Natural killer cell treated with Interleukin-12 subunit alpha and Interleukin-12 subunit beta and Interleukin-15 and Interleukin-18, amount 100 ng/mL, for 72 hours (primary cell): ENCODE results near the gene LY6G6C. TPM values are rescaled to one million over a fixed set of nuclear protein-coding genes. Genes with fewer than 3 reads are reported as not detected.

ENCODE experiments used
- ATAC-seq, 2 donors: fragments of 150-1000 bp; cut with Tn5 transposase in 1 of 2; sonication (Bioruptor Pico), chemical (Tn5 transposase) in 1 of 2; 2 replicates each; pipeline ENCODE4 v1.10.0; 2021
- DNase-seq: peaks from one replicate; pipeline ENCODE4 v3.0.0; 2022; ENCODE audit warnings: low spot score
- H3K27ac Mint-ChIP-seq, 2 donors: 1 replicate in 1 of 2; 2 replicates in 1 of 2; pipeline ENCODE4 v1.8.0; 2022; ENCODE audit warnings: mixed read lengths in 2 of 2, mild to moderate bottlenecking in 1 of 2, moderate library complexity in 1 of 2
- H3K27me3 Mint-ChIP-seq, 2 donors: 1 replicate in 1 of 2; 2 replicates in 1 of 2; pipeline ENCODE4 v1.8.0; 2022; ENCODE audit warnings: mixed read lengths in 2 of 2
- H3K36me3 Mint-ChIP-seq: one replicate; pipeline ENCODE4 v1.8.0; 2022; ENCODE audit warnings: mixed read lengths
- H3K4me1 Mint-ChIP-seq, 2 donors: 1 replicate in 1 of 2; 2 replicates in 1 of 2; pipeline ENCODE4 v1.8.0; 2022; ENCODE audit warnings: low read depth in 2 of 2, mixed read lengths in 2 of 2, mild to moderate bottlenecking in 1 of 2
- H3K4me3 Mint-ChIP-seq: one replicate; pipeline ENCODE4 v1.8.0; 2022; ENCODE audit warnings: mixed read lengths
- H3K9me3 Mint-ChIP-seq: 2 replicates; pipeline ENCODE4 v1.8.0; 2022; ENCODE audit warnings: mixed read lengths
- total RNA-seq, 2 donors: library from RNA; stranded (reverse); gene quantifications; one replicate each; pipeline ENCODE4 v1.2.3, GENCODE V29; 2022

LY6G6C gene
- total RNA-seq, 2 donors from 2014 or later: not detected

DNA sequence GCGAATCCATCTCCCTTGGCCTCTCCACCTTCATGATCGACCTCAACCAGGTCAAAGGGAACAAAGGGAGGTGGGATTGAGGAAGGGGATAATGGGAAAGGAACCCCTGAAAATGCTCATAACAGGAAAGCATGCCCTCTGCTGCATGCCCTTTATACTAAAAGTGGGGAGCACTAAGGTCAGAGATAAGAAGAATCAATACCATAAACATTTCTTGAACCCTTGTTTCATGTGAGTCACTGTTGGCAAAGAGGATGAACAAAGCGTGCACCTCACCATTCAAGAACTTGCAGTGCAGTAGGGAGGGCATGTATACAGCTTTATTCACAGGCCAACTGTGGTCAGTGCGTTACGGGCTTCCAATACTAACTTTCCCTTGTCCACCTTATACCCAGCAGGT, 39.2 kb upstream of the LY6G6C start:
- Mint-ChIP-seq H3K27me3 (no peaks in the 10 kb centered on the region), H3K9me3 (no peaks in the 10 kb centered on the region), H3K4me3 (no peak overlapping the region), H3K4me1 (peaks cover 0 to 10% of the 10 kb centered on the region in 2 donors), H3K36me3 (peaks cover 4% of the 10 kb centered on the region), H3K27ac (peak overlapping the region in 1 of 2 donors; percentile 12)
- ATAC-seq (no peak), DNase-seq (no peak)

DNA sequence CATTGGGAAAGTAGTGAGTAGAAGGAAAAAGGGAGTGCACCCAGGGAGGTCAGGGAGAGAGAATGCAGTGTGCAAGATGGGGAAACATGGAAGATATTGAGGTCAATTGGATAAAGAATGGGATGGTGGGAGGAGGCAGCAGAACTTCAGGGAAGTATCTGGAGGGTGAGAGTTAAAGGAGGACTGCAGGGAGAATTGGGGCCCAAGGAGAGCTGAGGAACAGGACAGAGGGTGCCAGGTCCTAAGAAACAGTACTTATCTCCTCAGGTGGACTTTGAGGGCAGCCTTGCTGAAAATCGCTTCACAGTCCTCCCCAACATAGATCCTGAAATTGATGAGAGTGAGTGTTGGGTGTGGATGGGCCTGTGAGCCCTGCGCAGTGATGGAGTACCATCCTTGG, 36.7 kb upstream of the LY6G6C start:
- DNase-seq (no peak), ATAC-seq (no peak)
- peaks cover 4% of the 10 kb centered on the region for H3K36me3 Mint-ChIP-seq
- no peak overlapping the region for H3K4me3 Mint-ChIP-seq
- H3K4me1 Mint-ChIP-seq: peaks cover 0 to 7% of the 10 kb centered on the region in 2 donors
- H3K27ac Mint-ChIP-seq: no peak overlapping the region
- no peaks in the 10 kb centered on the region for H3K9me3 Mint-ChIP-seq
- no peaks in the 10 kb centered on the region for H3K27me3 Mint-ChIP-seq

DNA sequence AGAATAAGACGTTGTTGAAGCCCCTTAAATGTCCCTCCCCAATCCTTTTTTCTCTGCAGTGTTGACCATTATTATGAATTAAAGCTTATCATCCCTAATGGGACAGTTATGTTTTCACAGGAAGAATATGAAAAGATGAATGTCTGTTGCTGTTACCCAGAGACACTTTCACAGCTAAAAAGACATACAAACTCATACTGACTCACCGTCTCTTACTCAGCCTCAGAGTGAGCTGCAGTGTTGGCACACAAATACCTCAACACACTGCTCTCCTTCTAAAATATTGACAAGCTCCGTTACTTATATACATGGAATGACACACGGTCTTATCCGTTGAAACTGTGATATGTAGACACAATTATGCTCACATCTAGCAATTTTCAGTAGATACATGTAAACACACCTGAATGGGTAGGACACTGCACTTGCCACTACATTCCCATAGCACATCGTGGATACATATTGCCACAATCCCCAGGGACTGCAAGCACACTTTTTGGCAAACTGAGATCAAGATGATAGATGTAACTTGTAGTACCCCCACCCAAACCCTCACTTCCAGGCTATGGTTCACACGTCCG, 31.3 kb upstream of the LY6G6C start:
- Mint-ChIP-seq H3K27me3 (no peaks in the 10 kb centered on the region), H3K4me3 (no peak overlapping the region), H3K4me1 (no peaks in the 10 kb centered on the region), H3K9me3 (no peaks in the 10 kb centered on the region), H3K27ac (no peak overlapping the region), H3K36me3 (no peaks in the 10 kb centered on the region)
- DNase-seq: no peak
- no peak for ATAC-seq

DNA sequence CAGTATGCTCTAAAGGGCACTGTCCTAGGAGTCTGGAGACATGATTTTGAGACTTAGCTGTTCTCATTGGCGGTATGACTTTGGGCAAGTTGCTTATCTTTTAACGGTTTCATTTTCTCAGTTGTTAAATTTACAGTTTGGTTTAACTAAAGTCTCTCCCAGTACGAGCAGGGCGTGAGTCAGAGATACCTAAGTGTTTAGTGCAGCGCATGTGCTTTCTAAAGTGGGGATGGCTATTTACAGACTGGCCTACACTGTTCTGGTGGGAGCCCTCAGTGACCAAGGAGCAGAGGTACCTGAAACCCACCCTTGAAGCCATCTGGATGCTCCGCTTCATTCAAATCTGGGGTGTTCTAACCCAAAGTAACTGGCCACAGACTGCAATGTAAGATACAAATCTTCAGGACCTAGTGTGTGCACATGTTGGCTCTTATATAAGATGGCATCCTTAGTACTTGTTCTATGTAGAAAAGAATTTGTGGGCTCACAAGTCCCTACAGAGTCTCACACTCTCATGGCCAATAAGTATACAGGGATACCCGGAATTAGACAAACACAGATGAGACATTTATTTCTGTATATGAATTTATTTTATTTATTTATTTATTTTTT, 29.0 kb upstream of the LY6G6C start:
- H3K27ac Mint-ChIP-seq: no peak overlapping the region
- H3K4me3 Mint-ChIP-seq: no peak overlapping the region
- no peak for ATAC-seq
- DNase-seq: no peak
- peaks cover 5% of the 10 kb centered on the region for H3K36me3 Mint-ChIP-seq
- H3K9me3 Mint-ChIP-seq: no peaks in the 10 kb centered on the region
- H3K27me3 Mint-ChIP-seq: no peaks in the 10 kb centered on the region
- H3K4me1 Mint-ChIP-seq: peaks cover 0 to 4% of the 10 kb centered on the region in 2 donors

DNA sequence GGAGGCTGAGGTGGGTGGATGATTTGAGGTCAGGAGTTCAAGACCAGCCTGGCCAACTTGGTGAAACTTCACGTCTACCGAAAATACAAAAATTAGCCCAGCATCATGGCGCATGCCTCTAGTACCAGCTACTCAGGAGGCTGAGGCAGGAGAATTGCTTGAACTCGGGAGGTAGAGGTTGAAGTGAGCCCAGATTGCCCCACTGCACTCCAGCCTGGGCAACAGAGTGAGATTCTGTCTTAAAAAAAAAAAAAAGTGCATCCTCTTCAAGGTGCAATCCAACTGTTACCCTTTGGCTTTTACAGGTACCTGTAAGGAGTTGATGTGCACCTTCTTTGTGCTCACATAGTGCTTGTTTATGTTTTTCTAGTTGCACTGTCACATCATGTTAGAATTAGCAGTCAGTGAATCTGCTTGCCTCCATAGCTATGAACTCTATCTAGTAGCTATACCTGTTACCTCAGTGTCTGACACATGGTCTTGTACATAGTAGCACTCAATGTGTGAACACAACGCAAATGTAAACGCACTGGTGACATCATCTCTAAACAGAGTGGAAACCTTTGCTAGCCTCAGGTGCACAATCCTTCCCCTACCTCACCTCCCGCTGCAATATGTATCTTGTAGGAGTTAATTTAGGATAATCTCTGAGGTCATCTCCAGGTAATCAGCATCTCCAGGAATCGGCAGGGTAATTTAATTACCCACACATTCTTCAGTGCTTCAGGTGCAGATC, 27.9 kb upstream of the LY6G6C start:
- no peaks in the 10 kb centered on the region for H3K9me3 Mint-ChIP-seq
- H3K4me1 Mint-ChIP-seq: peaks cover 0 to 4% of the 10 kb centered on the region in 2 donors
- peak overlapping the region in 1 of 2 donors; percentile 20 for H3K27ac Mint-ChIP-seq
- H3K4me3 Mint-ChIP-seq: no peak overlapping the region
- no peak for ATAC-seq
- peaks cover 5% of the 10 kb centered on the region for H3K36me3 Mint-ChIP-seq
- no peaks in the 10 kb centered on the region for H3K27me3 Mint-ChIP-seq
- DNase-seq: no peak

DNA sequence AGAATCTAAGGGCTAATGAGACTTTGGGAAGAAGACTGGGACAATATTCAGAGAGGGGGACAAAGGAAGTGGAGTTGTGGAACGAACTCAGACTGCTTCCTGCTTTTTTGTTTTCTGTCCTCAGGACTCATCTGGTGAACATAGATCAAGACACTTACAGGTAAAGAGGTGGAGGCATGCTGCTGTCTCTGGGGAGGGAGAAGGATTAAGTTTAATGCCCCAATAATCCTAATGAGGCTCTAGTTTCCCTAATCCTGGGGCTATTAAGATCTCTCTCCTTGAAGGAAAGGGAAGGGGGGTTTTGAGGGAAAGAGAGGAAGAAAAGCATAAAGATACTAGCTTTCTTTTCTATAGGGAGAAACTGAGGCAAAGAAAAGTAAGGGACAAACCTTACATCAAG, 22.9 kb upstream of the LY6G6C start:
- Mint-ChIP-seq H3K27ac (peak overlapping the region in 1 of 2 donors; percentile 24), H3K36me3 (peaks cover 5% of the 10 kb centered on the region), H3K9me3 (no peaks in the 10 kb centered on the region), H3K4me3 (no peak overlapping the region), H3K4me1 (peaks cover 16 to 21% of the 10 kb centered on the region in 2 donors), H3K27me3 (no peaks in the 10 kb centered on the region)
- no peak for DNase-seq
- ATAC-seq: no peak

DNA sequence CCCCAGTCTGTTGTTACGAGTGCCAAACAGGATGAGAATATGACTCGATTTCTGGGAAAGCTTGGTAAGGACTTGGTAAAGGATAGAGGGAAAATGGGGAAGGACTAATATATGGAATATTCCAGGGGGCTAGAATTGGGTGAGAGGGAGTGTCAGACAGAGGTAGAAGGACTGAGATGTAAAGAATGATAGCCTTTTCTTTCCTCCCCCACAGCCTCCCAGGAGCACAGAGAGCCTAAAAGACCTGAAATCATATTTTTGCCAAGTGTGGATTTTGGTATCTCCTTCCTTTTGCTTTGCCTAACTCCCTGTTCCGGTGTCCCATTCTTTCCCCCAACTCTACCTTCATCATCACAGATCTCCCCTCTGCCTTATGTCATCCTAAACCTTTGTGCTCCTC, 21.3 kb upstream of the LY6G6C start:
- DNase-seq (no peak), ATAC-seq (no peak)
- Mint-ChIP-seq H3K9me3 (no peaks in the 10 kb centered on the region), H3K4me3 (no peak overlapping the region), H3K27me3 (no peaks in the 10 kb centered on the region), H3K27ac (no peak overlapping the region), H3K4me1 (peaks cover 31 to 36% of the 10 kb centered on the region in 2 donors), H3K36me3 (peaks cover 5% of the 10 kb centered on the region)

DNA sequence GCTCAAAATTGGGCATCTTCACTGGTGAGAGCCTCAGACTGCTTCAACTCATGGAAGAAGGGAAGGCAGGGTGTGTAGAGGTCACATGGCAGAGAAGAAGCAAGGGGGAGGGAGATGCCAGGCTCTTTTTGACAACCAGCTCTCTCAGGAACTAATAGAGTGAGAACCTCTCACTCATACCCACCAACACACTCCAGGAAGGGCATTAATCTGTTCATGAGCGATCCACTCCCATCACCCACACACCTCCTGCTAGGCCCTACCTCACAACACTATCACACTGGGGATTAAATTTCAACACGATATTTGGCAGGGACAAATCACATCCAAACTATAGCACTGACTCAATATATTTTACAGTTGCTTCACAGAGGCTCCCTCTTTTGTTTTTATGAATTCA, 20.3 kb upstream of the LY6G6C start:
- peak overlapping the region; percentile 96 for H3K4me3 Mint-ChIP-seq
- no peak for DNase-seq
- H3K27ac Mint-ChIP-seq: peak overlapping the region in 1 of 2 donors; percentile 32
- H3K36me3 Mint-ChIP-seq: no peaks in the 10 kb centered on the region
- H3K27me3 Mint-ChIP-seq: no peaks in the 10 kb centered on the region
- H3K9me3 Mint-ChIP-seq: no peaks in the 10 kb centered on the region
- H3K4me1 Mint-ChIP-seq: peaks cover 38 to 47% of the 10 kb centered on the region in 2 donors
- no peak for ATAC-seq

DNA sequence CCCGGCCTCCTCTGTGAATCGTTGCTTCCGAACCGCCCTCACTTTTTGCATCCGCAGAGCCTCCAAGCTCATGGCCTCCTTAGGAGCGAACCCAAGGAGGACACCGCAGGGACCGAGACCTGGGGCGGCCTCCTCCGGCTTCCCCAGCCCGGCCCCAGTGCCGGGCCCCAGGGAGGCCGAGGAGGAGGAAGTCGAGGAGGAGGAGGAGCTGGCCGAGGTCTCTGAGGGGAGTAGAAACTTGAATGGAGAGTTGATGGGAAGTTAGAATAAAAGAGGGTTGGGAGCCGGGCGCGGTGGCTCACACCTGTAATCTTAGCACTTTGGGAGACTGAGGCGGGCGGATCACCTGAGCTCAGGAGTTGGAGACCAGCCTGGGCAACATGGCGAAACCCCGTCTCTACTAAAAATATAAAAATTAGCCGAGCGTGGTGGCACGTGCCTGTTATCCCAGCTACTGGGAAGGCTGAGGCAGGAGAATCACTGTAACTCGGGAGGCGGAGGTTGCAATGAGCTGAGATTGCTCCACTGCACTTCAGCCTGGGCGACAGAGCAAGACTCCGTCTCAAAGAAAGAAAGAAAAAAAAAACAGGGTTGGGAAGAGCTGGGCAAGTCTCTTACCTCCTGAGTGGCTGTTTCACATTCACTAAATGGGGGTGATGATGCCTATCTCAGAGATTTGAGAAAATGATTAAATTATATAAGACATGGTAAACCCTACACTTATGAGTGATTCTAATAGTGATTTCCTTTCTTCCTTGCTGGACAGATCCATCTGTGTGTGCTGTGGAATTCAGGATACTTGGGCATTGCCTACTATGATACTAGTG, 19.1 kb upstream of the LY6G6C start:
- H3K36me3 Mint-ChIP-seq: peaks cover 6% of the 10 kb centered on the region
- DNase-seq (no peak), ATAC-seq (peak in 1 of 2 donors; percentile 0)
- no peaks in the 10 kb centered on the region for H3K27me3 Mint-ChIP-seq
- H3K4me3 Mint-ChIP-seq: peak overlapping the region; percentile 96
- H3K4me1 Mint-ChIP-seq: peaks cover 42 to 57% of the 10 kb centered on the region in 2 donors
- H3K27ac Mint-ChIP-seq: peak overlapping the region; percentile 92
- H3K9me3 Mint-ChIP-seq: no peaks in the 10 kb centered on the region

DNA sequence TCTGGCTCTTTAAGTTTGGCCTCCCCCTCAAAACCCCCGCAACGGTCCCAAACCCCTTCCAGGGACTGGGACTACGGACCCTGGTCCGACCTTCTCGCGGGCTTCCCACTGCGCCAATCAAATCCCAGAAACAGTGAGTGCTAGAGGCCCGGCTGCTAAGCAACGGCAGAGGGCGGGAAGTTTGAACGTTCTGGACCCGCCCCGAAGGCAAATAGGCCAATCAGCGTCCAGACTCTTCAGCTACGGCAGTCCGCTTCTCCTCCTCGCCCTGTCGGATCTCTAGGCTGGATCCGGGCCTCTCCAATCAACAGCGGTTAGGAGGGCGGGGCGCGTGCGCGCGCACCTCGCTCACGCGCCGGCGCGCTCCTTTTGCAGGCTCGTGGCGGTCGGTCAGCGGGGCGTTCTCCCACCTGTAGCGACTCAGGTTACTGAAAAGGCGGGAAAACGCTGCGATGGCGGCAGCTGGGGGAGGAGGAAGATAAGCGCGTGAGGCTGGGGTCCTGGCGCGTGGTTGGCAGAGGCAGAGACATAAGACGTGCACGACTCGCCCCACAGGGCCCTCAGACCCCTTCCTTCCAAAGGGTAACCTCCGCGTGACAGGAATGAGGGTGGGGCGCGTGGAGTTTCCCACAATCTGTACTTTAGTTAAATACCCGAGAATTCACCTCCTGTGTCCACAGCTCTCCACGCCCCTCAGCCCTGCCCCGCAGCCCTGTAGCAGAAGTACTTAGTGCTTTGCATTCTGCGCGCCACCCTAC, 18.3 kb upstream of the LY6G6C start, which contains the start of gene MSH5:
MSH5 (plus strand) TSS at position 367 of the 758 bp plus-strand sequence. CDS start 462 bp downstream, outside the sequence.
- DNase-seq (peak; percentile 97), ATAC-seq (peak; percentile 91 to 93)
- no peaks in the 10 kb centered on the region for H3K27me3 Mint-ChIP-seq
- peaks cover 11% of the 10 kb centered on the region for H3K36me3 Mint-ChIP-seq
- H3K9me3 Mint-ChIP-seq: no peaks in the 10 kb centered on the region
- H3K4me1 Mint-ChIP-seq: peaks cover 42 to 60% of the 10 kb centered on the region in 2 donors
- peak within 1 kb of the TSS; percentile 92 for H3K27ac Mint-ChIP-seq
- H3K4me3 Mint-ChIP-seq: peak within 1 kb of the TSS; percentile 96

DNA sequence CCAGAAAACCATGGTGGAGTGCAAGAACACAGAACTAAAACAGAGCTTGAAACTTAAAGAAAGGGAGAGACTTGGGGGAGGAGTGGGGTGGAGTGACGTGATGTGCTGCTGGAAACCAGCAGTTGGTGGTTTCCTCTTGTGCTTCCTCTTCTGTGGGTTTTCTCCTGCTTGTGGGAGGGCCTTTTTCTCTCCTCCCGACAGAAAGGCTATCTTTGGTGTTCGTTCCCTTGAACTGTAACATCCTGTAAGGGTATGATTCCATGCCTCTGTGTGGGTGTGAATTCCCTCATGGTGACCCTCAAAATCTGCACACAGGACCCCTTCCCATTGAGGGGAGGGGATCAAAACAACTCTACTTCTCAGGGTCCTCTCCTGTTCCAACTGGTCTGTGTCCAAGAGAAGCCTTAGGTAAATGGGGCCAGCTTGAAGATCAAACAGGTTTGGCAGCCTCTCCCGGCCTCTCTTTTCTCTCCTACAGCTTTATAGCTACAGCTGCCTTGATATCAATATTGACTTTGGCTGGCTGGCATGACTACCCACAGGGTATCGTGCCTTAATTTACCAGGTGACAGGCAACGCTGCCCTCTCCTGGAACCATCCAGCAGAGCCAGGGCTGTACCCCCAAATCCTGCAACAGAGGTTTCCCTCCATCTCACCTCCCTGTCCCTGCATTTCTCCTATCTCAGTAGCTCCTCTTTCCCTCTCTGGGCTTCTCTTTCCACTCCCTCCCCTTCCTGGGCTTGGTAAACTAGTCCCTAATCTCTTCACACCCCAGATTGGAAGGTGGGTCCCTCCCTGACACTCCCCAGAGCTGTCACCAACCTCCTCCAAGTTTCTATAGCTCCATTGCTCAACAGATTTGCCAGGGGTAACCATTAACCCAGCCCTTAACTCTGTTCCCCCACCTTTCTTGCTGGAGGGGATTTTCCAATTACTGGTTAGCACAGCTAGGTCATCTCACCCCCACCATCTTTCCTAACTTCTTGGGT, 16.7 kb upstream of the LY6G6C start:
- Mint-ChIP-seq H3K4me3 (peak overlapping the region; percentile 96), H3K27ac (peak overlapping the region; percentile 92), H3K4me1 (peaks cover 53 to 73% of the 10 kb centered on the region in 2 donors), H3K36me3 (peaks cover 15% of the 10 kb centered on the region), H3K27me3 (no peaks in the 10 kb centered on the region), H3K9me3 (no peaks in the 10 kb centered on the region)
- DNase-seq (peak; percentile 86), ATAC-seq (peak; percentile 22 to 44)

DNA sequence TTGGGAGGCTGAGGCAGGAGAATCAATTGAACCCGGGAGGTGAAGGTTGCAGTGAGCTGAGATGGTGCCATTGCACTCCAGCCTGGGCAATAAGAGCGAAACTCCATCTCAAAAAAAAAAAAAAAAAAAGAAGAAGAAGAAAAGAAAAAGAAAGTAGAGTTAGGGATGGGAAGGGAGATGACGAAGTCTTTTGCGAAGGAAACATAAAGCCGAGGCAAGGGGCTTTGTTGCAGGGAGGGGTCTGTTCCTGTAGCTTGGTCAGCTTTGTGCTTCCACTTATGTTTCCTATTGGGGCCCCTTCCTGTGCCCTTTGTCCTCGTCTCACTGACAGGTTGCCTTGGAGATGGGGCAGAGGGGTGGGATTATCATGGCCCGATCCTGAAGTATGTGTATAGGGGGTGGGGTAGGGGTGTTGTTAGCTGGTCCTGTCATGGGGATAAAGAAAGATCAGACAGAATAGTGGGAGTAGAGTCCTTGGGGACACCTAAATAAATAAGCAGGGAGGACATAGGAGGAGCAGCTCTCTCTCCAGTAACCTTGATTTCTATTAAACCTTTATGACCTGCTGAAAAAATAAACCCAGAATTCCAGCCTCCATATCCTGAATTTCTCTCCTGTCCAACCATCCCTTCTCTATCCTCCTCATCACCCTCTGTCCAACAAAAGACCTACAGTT, 15.9 kb upstream of the LY6G6C start:
- peaks cover 19% of the 10 kb centered on the region for H3K36me3 Mint-ChIP-seq
- H3K4me3 Mint-ChIP-seq: peak overlapping the region; percentile 96
- DNase-seq (no peak), ATAC-seq (no peak)
- no peaks in the 10 kb centered on the region for H3K9me3 Mint-ChIP-seq
- peak overlapping the region; percentile 92 for H3K27ac Mint-ChIP-seq
- H3K4me1 Mint-ChIP-seq: peaks cover 56 to 77% of the 10 kb centered on the region in 2 donors
- H3K27me3 Mint-ChIP-seq: no peaks in the 10 kb centered on the region
